Gastroesophageal sphincter (tissue), 3 donors: ENCODE data around the gene IL10RA.

Experiments used
- POLR2A ChIP-seq, 2 donors: fragments of 450-650 bp; IDR thresholded peaks; one replicate each; pipeline ENCODE4 v1.6.1; 2017; ENCODE audit warnings: antibody characterized with exemption in 2 of 2, mild to moderate bottlenecking in 2 of 2, moderate library complexity in 1 of 2
- TF ChIP-seq, protein P1 (sequence below), 4 experiments: fragments of 200-600 bp in 2 of 4; fragments of 450-650 bp in 2 of 4; sonication (generic) in 1 of 4; IDR thresholded peaks; one replicate each; pipeline ENCODE4 v1.5.1; 2017 to 2019; ENCODE audit warnings: antibody characterized with exemption in 4 of 4, mild to moderate bottlenecking in 2 of 4, moderate library complexity in 2 of 4

DNA sequence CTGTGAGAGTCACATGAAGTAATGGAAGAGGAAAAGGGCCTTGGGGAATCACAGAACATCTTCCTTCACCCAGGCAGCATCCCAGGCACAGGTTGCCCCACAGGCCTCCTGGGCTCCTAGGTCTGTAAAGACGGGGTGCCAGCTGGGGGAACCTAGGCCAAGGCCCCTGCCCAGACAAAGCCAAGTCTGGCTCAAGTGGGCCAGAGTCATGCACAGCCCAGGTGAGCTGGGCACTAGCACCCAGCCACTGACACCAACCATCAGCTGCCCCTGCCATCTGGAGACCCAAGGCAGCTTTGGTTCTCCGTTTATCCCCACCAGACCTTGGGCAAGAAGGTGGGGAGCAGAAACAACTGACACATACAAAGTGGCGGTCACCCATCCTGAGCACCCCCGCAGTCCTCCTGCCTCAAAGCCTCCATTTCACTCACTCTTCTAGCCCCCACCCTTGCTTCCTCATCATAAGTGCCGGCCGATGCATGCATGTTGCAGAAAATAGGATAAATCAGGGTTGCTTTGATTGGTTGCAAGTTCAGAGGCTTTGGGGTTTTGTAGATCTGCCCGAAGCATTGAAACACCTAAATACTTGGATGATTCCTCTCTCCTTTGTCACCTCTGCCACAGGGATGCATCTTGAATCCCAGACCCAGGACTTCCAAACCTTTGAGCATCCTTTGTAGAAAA, 64.2 kb downstream of the IL10RA start:
- TF ChIP-seq, protein P1, sequence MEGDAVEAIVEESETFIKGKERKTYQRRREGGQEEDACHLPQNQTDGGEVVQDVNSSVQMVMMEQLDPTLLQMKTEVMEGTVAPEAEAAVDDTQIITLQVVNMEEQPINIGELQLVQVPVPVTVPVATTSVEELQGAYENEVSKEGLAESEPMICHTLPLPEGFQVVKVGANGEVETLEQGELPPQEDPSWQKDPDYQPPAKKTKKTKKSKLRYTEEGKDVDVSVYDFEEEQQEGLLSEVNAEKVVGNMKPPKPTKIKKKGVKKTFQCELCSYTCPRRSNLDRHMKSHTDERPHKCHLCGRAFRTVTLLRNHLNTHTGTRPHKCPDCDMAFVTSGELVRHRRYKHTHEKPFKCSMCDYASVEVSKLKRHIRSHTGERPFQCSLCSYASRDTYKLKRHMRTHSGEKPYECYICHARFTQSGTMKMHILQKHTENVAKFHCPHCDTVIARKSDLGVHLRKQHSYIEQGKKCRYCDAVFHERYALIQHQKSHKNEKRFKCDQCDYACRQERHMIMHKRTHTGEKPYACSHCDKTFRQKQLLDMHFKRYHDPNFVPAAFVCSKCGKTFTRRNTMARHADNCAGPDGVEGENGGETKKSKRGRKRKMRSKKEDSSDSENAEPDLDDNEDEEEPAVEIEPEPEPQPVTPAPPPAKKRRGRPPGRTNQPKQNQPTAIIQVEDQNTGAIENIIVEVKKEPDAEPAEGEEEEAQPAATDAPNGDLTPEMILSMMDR (IDR thresholded peaks at IDR 0.05), result no peak
- TF ChIP-seq POLR2A (IDR thresholded peaks at IDR 0.05), result no peak
